HT-29 (cell line): ENCODE measurements around the gene MANBA. TPM values are rescaled to one million over a fixed set of nuclear protein-coding genes. Genes with fewer than 3 reads are reported as not detected.

Experiments
- DNase-seq: peaks from one replicate; pipeline ENCODE4 v3.0.0-alpha.2; 2015; ENCODE audit warnings: low spot score
- small RNA-seq: library from RNA; depleted of rRNA; stranded (forward); fragments of <200 nt; gene quantifications from one replicate; pipeline ENCODE3, GENCODE V24; 2014
- total RNA-seq: library from RNA; depleted of rRNA; stranded (reverse); fragments of >200 nt; shearing (Covaris generic); gene quantifications from 2 replicates; pipeline ENCODE4 v1.2.3, GENCODE V29; 2014; rRNA removed

MANBA gene
- total RNA-seq, 1 experiment from 2014 or later: 18.9 TPM

DNA sequence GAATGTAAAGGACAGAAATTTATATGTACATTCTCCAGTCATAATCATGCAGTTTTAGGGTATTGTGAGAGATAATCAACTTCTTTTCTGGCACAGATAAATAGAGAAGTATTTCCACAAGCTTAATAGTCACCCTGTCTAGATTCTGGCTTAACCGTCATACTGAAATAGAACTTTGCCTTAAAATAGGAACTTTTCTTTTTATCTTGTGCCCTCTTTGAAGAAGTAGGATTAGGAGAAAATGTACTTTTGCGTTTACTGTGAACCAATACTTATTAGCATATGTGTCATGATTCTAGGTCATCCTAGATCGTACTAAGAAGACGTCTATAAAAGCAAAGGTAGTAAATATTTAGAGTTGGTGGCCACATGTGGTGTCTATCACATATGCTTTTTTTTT lies 164.2 kb downstream of the MANBA start:
- no peak for DNase-seq

DNA sequence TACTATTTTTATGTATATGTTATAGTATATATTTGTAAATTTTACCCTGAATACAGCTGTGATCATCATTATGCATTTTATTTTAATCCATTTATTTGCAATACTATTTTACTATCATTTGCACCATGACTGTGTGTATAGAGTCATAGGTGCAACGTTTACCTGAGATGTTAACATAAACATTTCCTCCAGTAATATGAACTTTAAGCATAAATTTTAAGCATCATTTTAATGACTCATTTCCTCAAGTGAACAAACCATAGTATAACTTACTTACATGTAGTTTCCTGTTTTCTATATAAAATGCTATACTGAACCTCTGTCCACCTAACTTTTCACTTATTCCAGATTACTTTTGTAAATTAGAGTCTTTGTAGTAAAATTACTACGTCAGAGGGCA lies 166.8 kb downstream of the MANBA start:
- no peak for DNase-seq

GRCh38 chr4:102593147-102593546 lies 167.6 kb downstream of the MANBA start:
- DNase-seq: no peak

GRCh38 chr4:102592256-102592655 lies 168.5 kb downstream of the MANBA start:
- no peak for DNase-seq

DNA sequence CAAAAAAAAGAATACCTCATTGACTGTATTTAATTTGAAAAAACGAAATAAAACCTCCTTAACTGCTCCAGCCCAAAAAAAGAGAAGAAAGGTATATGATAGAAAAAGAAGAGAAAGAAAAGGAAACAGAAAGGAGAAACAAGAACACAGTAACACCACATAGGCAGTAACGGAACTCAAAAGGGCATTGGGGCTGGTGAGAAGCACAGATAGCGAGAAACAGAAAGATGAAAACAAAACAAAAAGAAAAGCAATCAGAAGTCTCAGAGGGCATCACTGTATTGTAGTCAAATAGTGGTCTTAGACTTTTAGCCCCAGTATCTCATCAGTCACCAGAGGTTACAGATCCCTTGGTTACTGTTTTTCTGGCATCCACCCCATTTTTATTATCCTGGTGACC lies 171.0 kb downstream of the MANBA start:
- no peak for DNase-seq

DNA sequence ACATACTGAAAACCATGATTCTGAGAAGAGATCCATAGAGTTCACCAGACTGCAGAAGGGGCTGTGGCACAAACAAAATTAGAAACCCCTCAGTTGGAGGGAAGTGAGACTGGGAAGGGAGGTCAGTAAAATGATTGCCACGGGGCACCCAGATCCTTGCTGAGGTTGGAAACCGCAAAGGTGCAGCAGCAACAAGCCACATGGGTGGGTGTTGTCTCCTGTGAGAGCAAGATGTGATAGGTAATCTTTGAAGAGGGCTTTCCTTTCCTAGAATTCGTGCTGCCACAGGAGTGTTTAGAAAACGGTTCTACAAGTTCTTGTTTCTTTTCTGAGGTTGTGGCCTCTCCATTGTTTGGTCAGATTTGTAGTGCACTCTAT lies 174.1 kb downstream of the MANBA start:
- DNase-seq: no peak

GRCh38 chr4:102586002-102586643 lies 174.6 kb downstream of the MANBA start:
- DNase-seq: no peak

- DNase-seq: no peak
Observed at GRCh38 chr4:102585329-102585728, 175.4 kb downstream of the MANBA start.

DNA sequence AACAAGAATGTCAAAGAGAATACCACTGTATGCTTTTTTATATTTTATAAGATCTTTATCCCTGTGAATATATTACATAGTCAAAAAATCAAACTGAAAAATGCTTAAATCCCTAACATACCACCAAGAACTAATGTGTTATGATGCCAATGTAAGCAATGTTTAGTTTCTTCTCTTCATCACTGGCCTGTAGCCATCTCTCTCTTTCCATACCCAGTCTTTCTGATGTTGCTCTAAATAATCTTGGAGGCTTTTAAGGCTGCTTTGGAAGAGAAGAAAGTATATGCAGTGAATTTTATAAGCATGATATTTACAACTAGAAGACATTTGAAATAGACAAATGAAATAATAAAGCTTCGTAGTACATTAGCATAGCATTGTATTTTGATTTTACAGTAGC lies 176.7 kb downstream of the MANBA start:
- no peak for DNase-seq

Small RNA genes within 50 kb of the gene (small RNA-seq; reads per million reads assigned to genes)
- gene AC018797.1: not detected

Other genes starting within 250 kb of the MANBA start
- 496 and 506 TPM in 2 replicates for gene UBE2D3, start 66.6 kb upstream of the MANBA start, total RNA-seq
- 54.6 and 60.2 TPM in 2 replicates for gene CISD2, start 108.0 kb upstream of the MANBA start, total RNA-seq